Erythroblast (primary cell): ENCODE measurements around the gene ZP2.

Experiments
- GATA1 ChIP-seq: IDR thresholded peaks from 2 replicates; pipeline ENCODE4 v1.6.1; 2011; ENCODE audit warnings: low read depth, mild to moderate bottlenecking, control low read depth, low read length, moderate library complexity
- POLR2A ChIP-seq: IDR thresholded peaks from 2 replicates; pipeline ENCODE4 v1.6.1; 2011; ENCODE audit warnings: mild to moderate bottlenecking, low read length

DNA sequence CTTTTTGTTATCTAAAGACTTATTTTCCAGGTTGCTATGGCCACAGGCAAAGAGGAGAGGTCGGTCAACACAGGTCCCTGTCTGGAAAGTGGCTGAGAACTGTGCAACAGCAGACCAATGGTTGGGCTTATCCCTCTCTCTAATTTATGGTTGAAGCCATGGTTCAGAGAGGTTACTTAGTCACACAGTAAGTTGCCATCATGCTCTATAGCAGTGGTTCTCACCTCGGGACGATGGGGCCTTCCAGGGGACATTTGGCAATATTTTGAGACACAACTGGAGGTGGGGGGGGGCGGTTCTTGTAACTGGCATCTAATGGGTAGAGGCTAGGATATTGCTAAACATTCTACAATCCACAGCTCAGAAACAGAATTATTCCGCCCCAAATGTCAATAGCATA lies 53.7 kb downstream of the ZP2 start:
- no peak for TF ChIP-seq POLR2A
- TF ChIP-seq GATA1: no peak
